Liver (tissue), 3 donors: ENCODE data around the gene IFNAR1.

Experiments used
- EGR1 ChIP-seq, 2 donors: IDR thresholded peaks; 2 replicates each; pipeline ENCODE4 v1.6.1; 2016 to 2018; ENCODE audit warnings: antibody characterized with exemption in 2 of 2, low read depth in 2 of 2
- FOXA1 ChIP-seq: IDR thresholded peaks from 2 replicates; pipeline ENCODE4 v1.6.1; 2016; ENCODE audit warnings: antibody characterized with exemption
- GABPA ChIP-seq, 2 donors: IDR thresholded peaks in 1 of 2; conservative IDR thresholded peaks in 1 of 2; 2 replicates each; pipeline ENCODE4 v1.6.1; 2016; ENCODE audit warnings: antibody characterized with exemption in 2 of 2, mild to moderate bottlenecking in 1 of 2, moderate library complexity in 1 of 2
- JUND ChIP-seq, 2 donors: IDR thresholded peaks; 2 replicates each; pipeline ENCODE4 v1.6.1; 2016; ENCODE audit warnings: antibody characterized with exemption in 2 of 2
- RAD21 ChIP-seq, 2 donors: IDR thresholded peaks; 2 replicates each; pipeline ENCODE4 v1.6.1; 2016; ENCODE audit warnings: antibody characterized with exemption in 2 of 2, mild to moderate bottlenecking in 2 of 2
- SP1 ChIP-seq: IDR thresholded peaks from 2 replicates; pipeline ENCODE4 v1.6.1; 2018; ENCODE audit warnings: antibody characterized with exemption, mild to moderate bottlenecking
- TAF1 ChIP-seq: conservative IDR thresholded peaks from 2 replicates; pipeline ENCODE4 v1.6.1; 2016; ENCODE audit warnings: antibody characterized with exemption, mild to moderate bottlenecking
- YY1 ChIP-seq: IDR thresholded peaks from 2 replicates; pipeline ENCODE4 v1.6.1; 2016; ENCODE audit warnings: antibody characterized with exemption, mild to moderate bottlenecking
- TF ChIP-seq, protein P1 (sequence below): IDR thresholded peaks from 2 replicates; pipeline ENCODE4 v1.6.1; 2016; ENCODE audit warnings: antibody characterized with exemption
- TF ChIP-seq, protein P2 (sequence below): IDR thresholded peaks from 2 replicates; pipeline ENCODE4 v1.6.1; 2016; ENCODE audit warnings: antibody characterized with exemption
- TF ChIP-seq, protein P3 (sequence below): fragments of 150-350 bp; IDR thresholded peaks from 2 replicates; pipeline ENCODE4 v1.5.1; 2017; ENCODE audit warnings: improper control_type of control experiment, low read depth, low read length; ENCODE audit not compliant: missing input control
- TF ChIP-seq, protein P4 (sequence below): IDR thresholded peaks from 2 replicates; pipeline ENCODE4 v1.6.1; 2016; ENCODE audit warnings: antibody characterized with exemption, mild to moderate bottlenecking
- TF ChIP-seq, protein P5 (sequence below): IDR thresholded peaks from 2 replicates; pipeline ENCODE4 v1.6.1; 2016; ENCODE audit warnings: antibody characterized with exemption
- donor health status: healthy.
- donor health status: healthy.

DNA sequence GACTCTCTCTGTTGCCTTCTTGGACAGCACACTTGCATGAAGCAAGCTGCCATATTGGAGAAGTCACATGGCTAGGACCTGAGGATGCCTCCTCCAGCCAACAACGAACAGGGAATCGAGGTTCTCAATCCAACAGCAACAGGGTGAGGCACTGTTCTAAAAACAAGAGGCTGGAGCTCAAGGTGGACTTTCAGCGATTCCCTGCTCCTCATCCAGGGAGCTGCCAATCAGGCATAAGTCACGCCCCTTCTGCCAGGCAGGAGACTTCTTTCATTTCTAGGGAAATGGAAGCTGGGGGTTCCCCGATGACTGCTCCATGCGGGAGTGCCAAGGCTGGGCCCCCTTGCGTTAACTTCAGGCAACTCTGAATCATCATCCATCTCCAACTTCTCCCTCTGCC lies 22.7 kb upstream of the IFNAR1 start:
- TF ChIP-seq JUND (IDR thresholded peaks at IDR 0.05) = no peak
- TF ChIP-seq, protein P1, sequence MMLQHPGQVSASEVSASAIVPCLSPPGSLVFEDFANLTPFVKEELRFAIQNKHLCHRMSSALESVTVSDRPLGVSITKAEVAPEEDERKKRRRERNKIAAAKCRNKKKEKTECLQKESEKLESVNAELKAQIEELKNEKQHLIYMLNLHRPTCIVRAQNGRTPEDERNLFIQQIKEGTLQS = no peak
- TF ChIP-seq, protein P2, sequence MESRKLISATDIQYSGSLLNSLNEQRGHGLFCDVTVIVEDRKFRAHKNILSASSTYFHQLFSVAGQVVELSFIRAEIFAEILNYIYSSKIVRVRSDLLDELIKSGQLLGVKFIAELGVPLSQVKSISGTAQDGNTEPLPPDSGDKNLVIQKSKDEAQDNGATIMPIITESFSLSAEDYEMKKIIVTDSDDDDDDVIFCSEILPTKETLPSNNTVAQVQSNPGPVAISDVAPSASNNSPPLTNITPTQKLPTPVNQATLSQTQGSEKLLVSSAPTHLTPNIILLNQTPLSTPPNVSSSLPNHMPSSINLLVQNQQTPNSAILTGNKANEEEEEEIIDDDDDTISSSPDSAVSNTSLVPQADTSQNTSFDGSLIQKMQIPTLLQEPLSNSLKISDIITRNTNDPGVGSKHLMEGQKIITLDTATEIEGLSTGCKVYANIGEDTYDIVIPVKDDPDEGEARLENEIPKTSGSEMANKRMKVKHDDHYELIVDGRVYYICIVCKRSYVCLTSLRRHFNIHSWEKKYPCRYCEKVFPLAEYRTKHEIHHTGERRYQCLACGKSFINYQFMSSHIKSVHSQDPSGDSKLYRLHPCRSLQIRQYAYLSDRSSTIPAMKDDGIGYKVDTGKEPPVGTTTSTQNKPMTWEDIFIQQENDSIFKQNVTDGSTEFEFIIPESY = no peak
- TF ChIP-seq, protein P3, sequence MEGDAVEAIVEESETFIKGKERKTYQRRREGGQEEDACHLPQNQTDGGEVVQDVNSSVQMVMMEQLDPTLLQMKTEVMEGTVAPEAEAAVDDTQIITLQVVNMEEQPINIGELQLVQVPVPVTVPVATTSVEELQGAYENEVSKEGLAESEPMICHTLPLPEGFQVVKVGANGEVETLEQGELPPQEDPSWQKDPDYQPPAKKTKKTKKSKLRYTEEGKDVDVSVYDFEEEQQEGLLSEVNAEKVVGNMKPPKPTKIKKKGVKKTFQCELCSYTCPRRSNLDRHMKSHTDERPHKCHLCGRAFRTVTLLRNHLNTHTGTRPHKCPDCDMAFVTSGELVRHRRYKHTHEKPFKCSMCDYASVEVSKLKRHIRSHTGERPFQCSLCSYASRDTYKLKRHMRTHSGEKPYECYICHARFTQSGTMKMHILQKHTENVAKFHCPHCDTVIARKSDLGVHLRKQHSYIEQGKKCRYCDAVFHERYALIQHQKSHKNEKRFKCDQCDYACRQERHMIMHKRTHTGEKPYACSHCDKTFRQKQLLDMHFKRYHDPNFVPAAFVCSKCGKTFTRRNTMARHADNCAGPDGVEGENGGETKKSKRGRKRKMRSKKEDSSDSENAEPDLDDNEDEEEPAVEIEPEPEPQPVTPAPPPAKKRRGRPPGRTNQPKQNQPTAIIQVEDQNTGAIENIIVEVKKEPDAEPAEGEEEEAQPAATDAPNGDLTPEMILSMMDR = no peak
- no peak for TF ChIP-seq TAF1
- no peak for TF ChIP-seq GABPA (IDR thresholded peaks at IDR 0.05 in 1 of 2, conservative IDR thresholded peaks at IDR 0.05 in 1 of 2)
- no peak for TF ChIP-seq RAD21 (IDR thresholded peaks at IDR 0.05)
- no peak for TF ChIP-seq EGR1 (IDR thresholded peaks at IDR 0.05; ENCODE audit: low read depth in 2 of 2)
- no peak for TF ChIP-seq FOXA1
- no peak for TF ChIP-seq YY1
- TF ChIP-seq SP1 = no peak
- TF ChIP-seq, protein P4, sequence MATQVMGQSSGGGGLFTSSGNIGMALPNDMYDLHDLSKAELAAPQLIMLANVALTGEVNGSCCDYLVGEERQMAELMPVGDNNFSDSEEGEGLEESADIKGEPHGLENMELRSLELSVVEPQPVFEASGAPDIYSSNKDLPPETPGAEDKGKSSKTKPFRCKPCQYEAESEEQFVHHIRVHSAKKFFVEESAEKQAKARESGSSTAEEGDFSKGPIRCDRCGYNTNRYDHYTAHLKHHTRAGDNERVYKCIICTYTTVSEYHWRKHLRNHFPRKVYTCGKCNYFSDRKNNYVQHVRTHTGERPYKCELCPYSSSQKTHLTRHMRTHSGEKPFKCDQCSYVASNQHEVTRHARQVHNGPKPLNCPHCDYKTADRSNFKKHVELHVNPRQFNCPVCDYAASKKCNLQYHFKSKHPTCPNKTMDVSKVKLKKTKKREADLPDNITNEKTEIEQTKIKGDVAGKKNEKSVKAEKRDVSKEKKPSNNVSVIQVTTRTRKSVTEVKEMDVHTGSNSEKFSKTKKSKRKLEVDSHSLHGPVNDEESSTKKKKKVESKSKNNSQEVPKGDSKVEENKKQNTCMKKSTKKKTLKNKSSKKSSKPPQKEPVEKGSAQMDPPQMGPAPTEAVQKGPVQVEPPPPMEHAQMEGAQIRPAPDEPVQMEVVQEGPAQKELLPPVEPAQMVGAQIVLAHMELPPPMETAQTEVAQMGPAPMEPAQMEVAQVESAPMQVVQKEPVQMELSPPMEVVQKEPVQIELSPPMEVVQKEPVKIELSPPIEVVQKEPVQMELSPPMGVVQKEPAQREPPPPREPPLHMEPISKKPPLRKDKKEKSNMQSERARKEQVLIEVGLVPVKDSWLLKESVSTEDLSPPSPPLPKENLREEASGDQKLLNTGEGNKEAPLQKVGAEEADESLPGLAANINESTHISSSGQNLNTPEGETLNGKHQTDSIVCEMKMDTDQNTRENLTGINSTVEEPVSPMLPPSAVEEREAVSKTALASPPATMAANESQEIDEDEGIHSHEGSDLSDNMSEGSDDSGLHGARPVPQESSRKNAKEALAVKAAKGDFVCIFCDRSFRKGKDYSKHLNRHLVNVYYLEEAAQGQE = no peak
- TF ChIP-seq, protein P5, sequence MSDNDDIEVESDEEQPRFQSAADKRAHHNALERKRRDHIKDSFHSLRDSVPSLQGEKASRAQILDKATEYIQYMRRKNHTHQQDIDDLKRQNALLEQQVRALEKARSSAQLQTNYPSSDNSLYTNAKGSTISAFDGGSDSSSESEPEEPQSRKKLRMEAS = no peak
